HG03045 (cell line): Measurements from ENCODE around the gene RIPPLY1.

Experiments used
- ATAC-seq: cut with Tn5 transposase; IDR thresholded peaks from one replicate; pipeline ENCODE4 v1.9.1; 2021; ENCODE audit warnings: mild to moderate bottlenecking, moderate library complexity; ENCODE audit not compliant: unreplicated experiment

RIPPLY1 gene

DNA sequence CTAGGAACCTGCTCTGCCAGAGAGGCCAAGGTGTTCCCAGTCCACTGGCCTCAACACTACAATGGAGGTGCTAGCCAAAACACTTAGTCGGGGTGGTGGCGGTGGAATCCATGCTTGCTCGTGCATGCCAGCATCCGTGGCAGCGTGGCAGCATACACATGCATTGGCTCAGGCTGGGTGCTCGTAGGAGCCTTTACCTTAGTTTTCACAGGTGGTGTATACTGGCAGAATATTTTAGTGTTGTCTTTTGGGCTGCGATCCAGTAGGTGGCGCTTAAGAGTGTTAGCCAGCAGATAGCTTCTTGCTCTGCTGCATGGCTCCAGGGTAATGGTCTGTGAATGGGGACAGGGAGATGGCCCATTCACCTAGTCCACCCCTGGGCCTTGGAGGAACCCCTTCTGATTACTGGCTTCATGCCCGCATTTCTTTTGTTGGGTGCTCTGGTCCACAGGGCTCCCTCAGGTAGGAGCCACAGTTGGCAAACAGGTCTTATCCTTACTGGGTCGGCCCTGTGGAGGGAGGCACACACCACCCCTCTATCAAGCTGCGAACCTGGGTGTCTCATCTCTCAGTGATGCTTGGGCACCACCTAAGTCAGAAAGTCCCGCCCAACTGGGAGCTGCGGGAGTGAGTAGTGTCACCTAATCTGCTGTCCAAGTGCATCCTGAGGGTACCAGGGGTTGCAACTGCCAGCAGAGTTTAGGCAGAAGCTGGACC, 40.0 kb downstream of the RIPPLY1 start:
- no peak for ATAC-seq
